Ishikawa (cell line): ENCODE measurements around the gene TRIM56.

Experiments
- CEBPB ChIP-seq: IDR thresholded peaks from 2 replicates; pipeline ENCODE4 v1.6.1; 2012
- EGR1 ChIP-seq: IDR thresholded peaks from 2 replicates; pipeline ENCODE4 v1.6.1; 2012
- EP300 ChIP-seq: IDR thresholded peaks from 2 replicates; pipeline ENCODE4 v1.6.1; 2012; ENCODE audit warnings: borderline replicate concordance
- FOXM1 ChIP-seq: IDR thresholded peaks from 2 replicates; pipeline ENCODE4 v1.6.1; 2012; ENCODE audit warnings: low read depth, borderline replicate concordance
- MAX ChIP-seq: IDR thresholded peaks from 2 replicates; pipeline ENCODE4 v1.6.1; 2012
- RAD21 ChIP-seq: IDR thresholded peaks from 2 replicates; pipeline ENCODE4 v1.6.1; 2012; ENCODE audit warnings: low read depth
- REST ChIP-seq: IDR thresholded peaks from 2 replicates; pipeline ENCODE4 v1.6.1; 2012; ENCODE audit warnings: low read depth, mild to moderate bottlenecking
- TAF1 ChIP-seq: IDR thresholded peaks from 2 replicates; pipeline ENCODE4 v1.6.1; 2012; ENCODE audit warnings: low read depth, mild to moderate bottlenecking
- USF1 ChIP-seq: IDR thresholded peaks from 2 replicates; pipeline ENCODE4 v1.6.1; 2012
- YY1 ChIP-seq: IDR thresholded peaks from 2 replicates; pipeline ENCODE4 v1.6.1; 2012; ENCODE audit warnings: low read depth

GRCh38 chr7:101104799-101105198 is 19.5 kb downstream of the TRIM56 start:
- no peak for TF ChIP-seq EP300
- TF ChIP-seq TAF1, result no peak
- no peak for TF ChIP-seq FOXM1
- TF ChIP-seq REST, result no peak
- TF ChIP-seq USF1, result no peak
- no peak for TF ChIP-seq MAX
- no peak for TF ChIP-seq YY1
- no peak for TF ChIP-seq EGR1
- no peak for TF ChIP-seq RAD21
- TF ChIP-seq CEBPB, result no peak
